H1 (cell line): Measurements from ENCODE around the gene KISS1R. TPM values are rescaled to one million over a fixed set of nuclear protein-coding genes. Genes with fewer than 3 reads are reported as not detected.

Experiments used
- CTCF ChIA-PET: fragments of 300-600 bp; sonication (Branson Sonifier 250); formaldehyde crosslinking; loops from one replicate; lab custom pipeline; 2021; ENCODE audit not compliant: partially characterized antibody; lab: Charles Lee
- POLR2A ChIA-PET: fragments of 300-600 bp; sonication (Branson Sonifier 250); formaldehyde crosslinking; loops from one replicate; lab custom pipeline; 2021; ENCODE audit warnings: inconsistent platforms; ENCODE audit not compliant: partially characterized antibody; lab: Charles Lee
- DNase-seq, 2 experiments: peaks; one replicate each; pipeline versions ENCODE4 v3.0.0 to v3.0.0-alpha.2; 2010 to 2022; ENCODE audit warnings: low spot score in 2 of 2, low read depth in 1 of 2, mixed read lengths in 1 of 2
- FAIRE-seq: peaks from 2 replicates; lab custom pipeline; 2011; peaks lifted over from hg19 to GRCh38; lab: Jason Lieb, UNC
- H2AFZ ChIP-seq: 2 replicates; pipeline ENCODE4 v1.8.1; 2012; ENCODE audit warnings: low read length, inconsistent platforms
- H2AK5ac ChIP-seq: 2 replicates; pipeline ENCODE4 v1.6.1; 2013; ENCODE audit warnings: low read depth, low read length
- H2BK120ac ChIP-seq: replicated peaks from 2 replicates; pipeline ENCODE3; 2013; ENCODE audit warnings: low read depth, low read length, inconsistent platforms
- H2BK12ac ChIP-seq: 2 replicates; pipeline ENCODE4 v1.6.1; 2013; ENCODE audit warnings: low read depth, low read length
- H2BK15ac ChIP-seq: 2 replicates; pipeline ENCODE4 v1.6.1; 2013; ENCODE audit warnings: low read length
- H2BK20ac ChIP-seq: 2 replicates; pipeline ENCODE4 v1.6.1; 2013; ENCODE audit warnings: low read length
- H2BK5ac ChIP-seq: 2 replicates; pipeline ENCODE4 v1.6.1; 2013; ENCODE audit warnings: low read depth, low read length
- H3K14ac ChIP-seq: 2 replicates; pipeline ENCODE4 v1.6.1; 2013; ENCODE audit warnings: inconsistent platforms; ENCODE audit not compliant: insufficient read length
- H3K18ac ChIP-seq: 2 replicates; pipeline ENCODE4 v1.6.1; 2013; ENCODE audit warnings: low read length; ENCODE audit errors: extremely low read depth
- H3K23ac ChIP-seq: 2 replicates; pipeline ENCODE4 v1.6.1; 2013; ENCODE audit warnings: inconsistent platforms; ENCODE audit not compliant: insufficient read length
- H3K23me2 ChIP-seq: 2 replicates; pipeline ENCODE4 v1.6.1; 2013; ENCODE audit warnings: low read depth, low read length
- H3K27ac ChIP-seq: 2 replicates; pipeline ENCODE4 v1.6.1; 2011; ENCODE audit warnings: low read depth, low read length, inconsistent platforms
- H3K27me3 ChIP-seq, 4 experiments: replicated peaks in 1 of 4; 1 replicate in 1 of 4; 2 replicates in 3 of 4; pipeline versions ENCODE4 v1.6.1 to v1.8.1; 2011 to 2013; ENCODE audit warnings: low read length in 3 of 4, mild to moderate bottlenecking in 3 of 4, inconsistent platforms in 2 of 4, mixed read lengths in 2 of 4, moderate library complexity in 1 of 4; ENCODE audit not compliant: control insufficient read depth in 3 of 4, insufficient read depth in 3 of 4; ENCODE audit errors: extremely low read depth in 1 of 4
- H3K36me3 ChIP-seq, 4 experiments: 2 replicates each; pipeline versions ENCODE4 v1.6.1 to v1.8.1; 2011 to 2013; ENCODE audit warnings: mild to moderate bottlenecking in 4 of 4, low read length in 3 of 4, moderate library complexity in 2 of 4, control low read depth in 1 of 4, inconsistent platforms in 1 of 4; ENCODE audit not compliant: insufficient read depth in 4 of 4, control insufficient read depth in 2 of 4
- H3K4ac ChIP-seq: replicated peaks from 2 replicates; pipeline ENCODE3; 2013; ENCODE audit warnings: low read length, low read depth, mixed read lengths, inconsistent platforms; ENCODE audit not compliant: insufficient read length
- H3K4me1 ChIP-seq, 4 experiments: replicated peaks in 1 of 4; 1 replicate in 1 of 4; 2 replicates in 3 of 4; pipeline versions ENCODE4 v1.6.1 to v1.8.1; 2011 to 2013; ENCODE audit warnings: low read length in 3 of 4, inconsistent platforms in 2 of 4, mixed read lengths in 1 of 4; ENCODE audit not compliant: insufficient read depth in 4 of 4, control insufficient read depth in 3 of 4
- H3K4me2 ChIP-seq, 2 experiments: 2 replicates each; pipeline versions ENCODE4 v1.6.1 to v1.8.1; 2011 to 2013; ENCODE audit warnings: low read depth in 2 of 2, low read length in 2 of 2, control low read depth in 1 of 2, inconsistent platforms in 1 of 2, mild to moderate bottlenecking in 1 of 2; ENCODE audit not compliant: insufficient read depth in 1 of 2
- H3K4me3 ChIP-seq, 4 experiments: fragments of 200-600, 300-600 bp in 1 of 4; sonication (generic), shearing (Covaris generic), sonication (Bioruptor Twin) in 1 of 4; 2 replicates each; pipeline versions ENCODE4 v1.5.1 to v1.8.1; 2011 to 2016; ENCODE audit warnings: low read length in 4 of 4, low read depth in 3 of 4, control low read depth in 2 of 4, inconsistent platforms in 2 of 4, mild to moderate bottlenecking in 2 of 4, mixed read lengths in 1 of 4, moderate library complexity in 1 of 4; ENCODE audit not compliant: insufficient read depth in 2 of 4; ENCODE audit errors: extremely low read depth in 1 of 4
- H3K56ac ChIP-seq: replicated peaks from 2 replicates; pipeline ENCODE3; 2013; ENCODE audit warnings: low read depth, mild to moderate bottlenecking, mixed read lengths, low read length, inconsistent platforms; ENCODE audit not compliant: insufficient read length
- H3K79me1 ChIP-seq: 2 replicates; pipeline ENCODE4 v1.6.1; 2013; ENCODE audit warnings: low read depth, low read length, control low read depth
- H3K79me2 ChIP-seq, 2 experiments: 2 replicates each; pipeline versions ENCODE4 v1.6.1 to v1.8.1; 2012 to 2013; ENCODE audit warnings: low read length in 2 of 2, mild to moderate bottlenecking in 2 of 2, inconsistent platforms in 1 of 2; ENCODE audit not compliant: insufficient read depth in 2 of 2, control insufficient read depth in 1 of 2
- H3K9ac ChIP-seq, 4 experiments: replicated peaks in 1 of 4; 1 replicate in 1 of 4; 2 replicates in 3 of 4; pipeline versions ENCODE4 v1.6.1 to v1.8.1; 2011 to 2013; ENCODE audit warnings: low read depth in 3 of 4, low read length in 3 of 4, control low read depth in 2 of 4, mild to moderate bottlenecking in 2 of 4, moderate library complexity in 2 of 4, inconsistent platforms in 1 of 4; ENCODE audit errors: extremely low read depth in 1 of 4
- H3K9me3 ChIP-seq, 2 experiments: 2 replicates each; pipeline versions ENCODE4 v1.6.1 to v1.8.1; 2012 to 2013; ENCODE audit warnings: mild to moderate bottlenecking in 2 of 2, moderate library complexity in 2 of 2, control low read depth in 1 of 2, inconsistent platforms in 1 of 2, low read depth in 1 of 2, low read length in 1 of 2, mixed read lengths in 1 of 2; ENCODE audit not compliant: insufficient read depth in 2 of 2
- H4K20me1 ChIP-seq, 2 experiments: replicated peaks in 1 of 2; 2 replicates each; pipeline versions ENCODE3 to v1.8.1; 2011 to 2013; ENCODE audit warnings: inconsistent platforms in 2 of 2, low read length in 2 of 2, mild to moderate bottlenecking in 1 of 2; ENCODE audit not compliant: insufficient read depth in 2 of 2, control insufficient read depth in 1 of 2
- H4K5ac ChIP-seq: 2 replicates; pipeline ENCODE4 v1.6.1; 2013; ENCODE audit warnings: low read length, low read depth, mixed read lengths, inconsistent platforms; ENCODE audit not compliant: insufficient read length
- H4K8ac ChIP-seq: 2 replicates; pipeline ENCODE4 v1.8.0; 2013; ENCODE audit warnings: mild to moderate bottlenecking, moderate library complexity, low read length, inconsistent platforms; ENCODE audit not compliant: insufficient read depth; ENCODE audit errors: extremely low read depth
- H4K91ac ChIP-seq: replicated peaks from 2 replicates; pipeline ENCODE3; 2013; ENCODE audit warnings: low read length, mixed read lengths, inconsistent platforms; ENCODE audit not compliant: insufficient read length
- ATF3 ChIP-seq: IDR thresholded peaks from 2 replicates; pipeline ENCODE4 v1.6.1; 2011; ENCODE audit warnings: low read depth, mild to moderate bottlenecking, low read length; ENCODE audit not compliant: insufficient read depth
- CTCF ChIP-seq, 3 experiments: IDR thresholded peaks; 1 replicate in 2 of 3; 2 replicates in 1 of 3; pipeline versions ENCODE4 v1.5.1 to v1.6.1; 2011; ENCODE audit warnings: low read length in 3 of 3, mild to moderate bottlenecking in 3 of 3, inconsistent platforms in 2 of 3, low read depth in 1 of 3, moderate library complexity in 1 of 3; ENCODE audit not compliant: insufficient read depth in 1 of 3; ENCODE audit errors: control extremely low read depth in 1 of 3
- GTF2F1 ChIP-seq: IDR thresholded peaks from 2 replicates; pipeline ENCODE4 v1.6.1; 2012; ENCODE audit warnings: low read depth, low read length, improper control_type of control experiment, borderline replicate concordance
- JUND ChIP-seq: IDR thresholded peaks from 2 replicates; pipeline ENCODE4 v1.6.1; 2011; ENCODE audit warnings: mild to moderate bottlenecking, improper control_type of control experiment, low read length
- NRF1 ChIP-seq: IDR thresholded peaks from 2 replicates; pipeline ENCODE4 v1.6.1; 2011; ENCODE audit warnings: mild to moderate bottlenecking, low read depth, low read length, improper control_type of control experiment
- POLR2AphosphoS5 ChIP-seq: IDR thresholded peaks from 2 replicates; pipeline ENCODE4 v1.6.1; 2011; ENCODE audit warnings: low read depth, low read length
- POU5F1 ChIP-seq: IDR thresholded peaks from 2 replicates; pipeline ENCODE4 v1.6.1; 2011; ENCODE audit warnings: low read depth, mild to moderate bottlenecking, low read length, moderate library complexity
- SRF ChIP-seq: IDR thresholded peaks from 2 replicates; pipeline ENCODE4 v1.6.1; 2011; ENCODE audit warnings: mild to moderate bottlenecking, low read depth, low read length, moderate library complexity
- TAF7 ChIP-seq: optimal IDR thresholded peaks from 2 replicates; pipeline ENCODE3; 2011; ENCODE audit warnings: low read depth, mild to moderate bottlenecking, inconsistent platforms, low read length, moderate library complexity, borderline replicate concordance
- YY1 ChIP-seq: IDR thresholded peaks from 2 replicates; pipeline ENCODE4 v1.6.1; 2011; ENCODE audit warnings: low read depth, mild to moderate bottlenecking, low read length
- ZNF274 ChIP-seq: IDR thresholded peaks from 2 replicates; pipeline ENCODE4 v1.7.0; 2012; ENCODE audit warnings: low read length, borderline replicate concordance; ENCODE audit errors: extremely low read depth
- WGBS, 2 experiments: shearing (Covaris generic) in 1 of 2; methylation state at CpG; one replicate each; pipeline versions ENCODE4 v1.1.6 to v1.1.7; 2013 to 2015; ENCODE audit warnings: low lambda C conversion rate in 2 of 2, mixed read lengths in 2 of 2, inconsistent platforms in 1 of 2, low coverage in 1 of 2, missing lambda C conversion rate in 1 of 2; ENCODE audit not compliant: insufficient replicate concordance in 2 of 2, insufficient coverage in 1 of 2, insufficient read length in 1 of 2; ENCODE audit errors: extremely low coverage in 1 of 2, missing lambda C conversion rate in 1 of 2; 5-methylcytosine and 5-hydroxymethylcytosine counted together
- polyA plus RNA-seq, 7 experiments: library from polyadenylated mRNA; depleted of rRNA in 3 of 7; stranded (reverse) in 5 of 7; unstranded in 2 of 7; fragments of >200 nt in 5 of 7; fragments of 200-250 nt in 2 of 7; gene quantifications; 1 replicate in 5 of 7; 2 replicates in 1 of 7; 4 replicates in 1 of 7; pipeline versions ENCODE4 v1.2.1 to v1.2.3, GENCODE V29; 2011 to 2013; ENCODE audit warnings: missing spikeins in 2 of 7, mixed read lengths in 2 of 7
- total RNA-seq: library from RNA; stranded (reverse); fragmentation: NEBNext Ultra II Directional; extraction: Animal tissue kit (Norgen Biotek cat#: 25700); gene quantifications from 2 replicates; pipeline ENCODE4 v1.2.1, GENCODE V29; 2021

The KISS1R gene
- total and polyA plus RNA-seq, 2 of the 8 experiments (the other 6 are each of a cell fraction or from before 2014, with no cell fraction given), result 2.3 to 2.7 TPM

- H3K27me3 ChIP-seq, result no peaks in the 10 kb centered on the region
- H3K56ac ChIP-seq, result no peak overlapping the region
- H3K4me1 ChIP-seq, result peaks cover 0 to 8% (median 4%) of the 10 kb centered on the region in 4 experiments; a peak in 3 of 7 replicates
- CTCF ChIA-PET, result interaction anchor here (0.6 to 1.5 kb wide), 5 partner anchors 8 to 58 kb away, joined by 3 to 5 read pairs (median 3); no protein-coding TSS in a partner anchor
- no peak overlapping the region for H3K4ac ChIP-seq
- no peak overlapping the region for H2BK120ac ChIP-seq
- DNase-seq (no peak), FAIRE-seq (no peak)
- no peak overlapping the region for H3K14ac ChIP-seq
- H2BK12ac ChIP-seq, result no peak overlapping the region
- no peak overlapping the region for H2AFZ ChIP-seq
- no peak overlapping the region for H3K4me2 ChIP-seq
- H4K5ac ChIP-seq, result no peak overlapping the region
- H3K23me2 ChIP-seq, result no peaks in the 10 kb centered on the region
- no peak overlapping the region for H2BK15ac ChIP-seq
- peaks cover 0 to 3% of the 10 kb centered on the region in 2 experiments for H4K20me1 ChIP-seq
- no peak overlapping the region for H3K18ac ChIP-seq
- H3K79me1 ChIP-seq, result no peaks in the 10 kb centered on the region
- 95% methylated on average over 12 of the region's 16 CpGs; no CpG with 5 or more reads in 1 of the 2 experiments for WGBS, 2 experiments
- H3K9me3 ChIP-seq, result peaks cover 0 to 10% of the 10 kb centered on the region in 2 experiments; a peak in 1 of 4 replicates
- 0 out of 4 replicates have a peak, but pooled peaks cover 0 to 3% of the 10 kb centered on the region in 2 experiments for H3K79me2 ChIP-seq
- no peak overlapping the region for H4K91ac ChIP-seq
- H2BK5ac ChIP-seq, result no peak overlapping the region
- no peak overlapping the region for H4K8ac ChIP-seq
- H3K4me3 ChIP-seq, result no peak overlapping the region
- peaks cover 13 to 43% (median 28%) of the 10 kb centered on the region in 4 experiments for H3K36me3 ChIP-seq
- no peak overlapping the region for H2AK5ac ChIP-seq
- POLR2A ChIA-PET, result interaction anchor here (1.1 to 1.7 kb wide), 5 partner anchors 20 to 64 kb away, joined by 3 to 9 read pairs (median 3); partner anchors contain the start of gene WDR18
- H3K23ac ChIP-seq, result no peak overlapping the region
- no peak overlapping the region for H2BK20ac ChIP-seq
- H3K27ac ChIP-seq, result no peak overlapping the region
- H3K9ac ChIP-seq, result no peak overlapping the region
- no peak for TF ChIP-seq POU5F1
- TF ChIP-seq ZNF274, result no peak
- no peak for TF ChIP-seq POLR2AphosphoS5
- TF ChIP-seq TAF7, result no peak
- no peak for TF ChIP-seq JUND
- TF ChIP-seq CTCF (IDR thresholded peaks at IDR 0.05; ENCODE audit: control extremely low read depth in 1 of 3, insufficient read depth in 1 of 3, low read depth in 1 of 3, low read length in 3 of 3), result no peak
- no peak for TF ChIP-seq ATF3
- no peak for TF ChIP-seq SRF
- no peak for TF ChIP-seq YY1
- TF ChIP-seq NRF1, result no peak
- TF ChIP-seq GTF2F1, result no peak
These were observed 47.0 kb downstream of the KISS1R start for GRCh38 chr19:964116-964520.
